GM19463 (cell line): Measurements from ENCODE around the gene RCBTB1.
"Not testable (repeated sequence)": the region's sequence is repeated elsewhere in the genome, so short reads cannot be mapped to it uniquely, and the experiment has no call there.

Experiments used
- ATAC-seq: cut with Tn5 transposase; IDR thresholded peaks from one replicate; pipeline ENCODE4 v1.9.1; 2021; ENCODE audit warnings: mild to moderate bottlenecking, moderate library complexity; ENCODE audit not compliant: unreplicated experiment

RCBTB1 gene

GRCh38 chr13:49585220-49586157, at the start of gene RCBTB1:
TSS of gene RCBTB1 (minus strand) at chr13:49585558. CDS start at chr13:49567279, 18,279 bp downstream.
- ATAC-seq: peak; percentile 96

GRCh38 chr13:49633710-49634109, 48.4 kb upstream of the RCBTB1 start:
- no peak for ATAC-seq

- no peak for ATAC-seq
Measured at GRCh38 chr13:49632156-49632555, 46.8 kb upstream of the RCBTB1 start.

GRCh38 chr13:49630580-49630979, 45.2 kb upstream of the RCBTB1 start:
- ATAC-seq: no peak

- ATAC-seq: no peak
Measured at GRCh38 chr13:49629947-49630346, 44.6 kb upstream of the RCBTB1 start.

- ATAC-seq: no peak
Measured at GRCh38 chr13:49629196-49629938, 44.0 kb upstream of the RCBTB1 start.

GRCh38 chr13:49627831-49628652, 42.7 kb upstream of the RCBTB1 start, which contains the start of gene ARL11:
TSS of gene ARL11 (plus strand) at chr13:49628507. CDS start at chr13:49630448, 1,941 bp downstream.
- peak; percentile 96 for ATAC-seq

- ATAC-seq: no peak
Measured at GRCh38 chr13:49625392-49626079, 40.2 kb upstream of the RCBTB1 start.

GRCh38 chr13:49624229-49624628, 38.9 kb upstream of the RCBTB1 start:
- ATAC-seq: no peak

GRCh38 chr13:49622174-49622946, 37.0 kb upstream of the RCBTB1 start:
- no peak for ATAC-seq

GRCh38 chr13:49620170-49620621, 34.8 kb upstream of the RCBTB1 start:
- ATAC-seq: peak; percentile 54

- no peak for ATAC-seq
Measured at GRCh38 chr13:49616676-49617065, 31.3 kb upstream of the RCBTB1 start.

GRCh38 chr13:49615836-49616675, 30.7 kb upstream of the RCBTB1 start:
- no peak for ATAC-seq

- not testable (repeated sequence) for ATAC-seq
Measured at GRCh38 chr13:49612042-49612441, 26.7 kb upstream of the RCBTB1 start.

GRCh38 chr13:49610176-49610575, 24.8 kb upstream of the RCBTB1 start:
- no peak for ATAC-seq

- ATAC-seq: no peak
Measured at GRCh38 chr13:49608651-49609331, 23.4 kb upstream of the RCBTB1 start.

- ATAC-seq: no peak
Measured at GRCh38 chr13:49607761-49608160, 22.4 kb upstream of the RCBTB1 start.
